HepG2 (cell line): ENCODE data around the gene KIF13A. TPM values are rescaled to one million over a fixed set of nuclear protein-coding genes. Genes with fewer than 3 reads are reported as not detected.
A peak's percentile ranks its signal among the peaks of the same experiment; 100 is the strongest.

Source experiments
- AHR ChIP-seq: IDR thresholded peaks from 2 replicates; pipeline ENCODE4 v1.6.1; 2018; ENCODE audit warnings: missing genetic modification reagents, missing compliant biosample characterization
- BATF2 ChIP-seq: sonication (generic); formaldehyde crosslinking; IDR thresholded peaks from 2 replicates; pipeline ENCODE4 v1.8.0; 2022; ENCODE audit warnings: mild to moderate bottlenecking, missing genetic modification reagents, moderate library complexity
- ELF4 ChIP-seq: sonication (generic); formaldehyde crosslinking; IDR thresholded peaks from 2 replicates; pipeline ENCODE4 v1.5.0; 2020; ENCODE audit warnings: missing genetic modification reagents, mild to moderate bottlenecking, moderate library complexity, borderline replicate concordance
- FOXK2 ChIP-seq: fragments of 450-650 bp; IDR thresholded peaks from 2 replicates; pipeline ENCODE4 v1.6.1; 2016
- HNF1A ChIP-seq, 2 experiments: sonication (generic) in 1 of 2; formaldehyde crosslinking in 1 of 2; IDR thresholded peaks; 2 replicates each; pipeline versions ENCODE4 v1.4.0 to v1.6.1; 2016 to 2020; ENCODE audit warnings: borderline replicate concordance in 1 of 2, low read depth in 1 of 2, mild to moderate bottlenecking in 1 of 2, missing genetic modification reagents in 1 of 2
- HOMEZ ChIP-seq: IDR thresholded peaks from 2 replicates; pipeline ENCODE4 v1.6.1; 2016; ENCODE audit warnings: low read depth
- IKZF5 ChIP-seq: IDR thresholded peaks from 2 replicates; pipeline ENCODE4 v1.6.1; 2018; ENCODE audit warnings: missing genetic modification reagents, mild to moderate bottlenecking, missing compliant biosample characterization
- ISL2 ChIP-seq: sonication (generic); formaldehyde crosslinking; IDR thresholded peaks from 2 replicates; pipeline ENCODE4 v1.5.0; 2020; ENCODE audit warnings: missing genetic modification reagents
- NFIB ChIP-seq: sonication (generic); formaldehyde crosslinking; IDR thresholded peaks from 2 replicates; pipeline ENCODE4 v1.9.0; 2021; ENCODE audit warnings: missing genetic modification reagents, mild to moderate bottlenecking, borderline replicate concordance
- REL ChIP-seq: sonication (generic); formaldehyde crosslinking; conservative IDR thresholded peaks from 2 replicates; pipeline ENCODE4 v1.8.0; 2022; ENCODE audit warnings: mild to moderate bottlenecking, missing genetic modification reagents, moderate library complexity
- RFXANK ChIP-seq: IDR thresholded peaks from 2 replicates; pipeline ENCODE4 v1.6.1; 2016
- ZBTB33 ChIP-seq: sonication (generic); formaldehyde crosslinking; IDR thresholded peaks from 2 replicates; pipeline ENCODE4 v1.4.0; 2020; ENCODE audit warnings: missing genetic modification reagents
- ZNF276 ChIP-seq: sonication (generic); formaldehyde crosslinking; IDR thresholded peaks from 2 replicates; pipeline ENCODE4 v1.4.0; 2020; ENCODE audit warnings: mild to moderate bottlenecking, low read depth, missing genetic modification reagents
- ZNF570 ChIP-seq: sonication (generic); formaldehyde crosslinking; IDR thresholded peaks from 2 replicates; pipeline ENCODE4 v1.4.0; 2020; ENCODE audit warnings: mild to moderate bottlenecking, missing genetic modification reagents, borderline replicate concordance
- ZNF589 ChIP-seq: sonication (generic); formaldehyde crosslinking; conservative IDR thresholded peaks from 2 replicates; pipeline ENCODE4 v1.8.0; 2022; ENCODE audit warnings: mild to moderate bottlenecking, moderate library complexity, missing genetic modification reagents
- ZNF83 ChIP-seq: sonication (generic); formaldehyde crosslinking; IDR thresholded peaks from 2 replicates; pipeline ENCODE4 v1.4.0; 2020; ENCODE audit warnings: missing genetic modification reagents, mild to moderate bottlenecking, borderline replicate concordance
- polyA plus RNA-seq, 8 experiments: library from polyadenylated mRNA; depleted of rRNA in 3 of 8; stranded (reverse) in 7 of 8; unstranded in 1 of 8; fragments of >200 nt; fragmentation: Illumina TruSeq in 4 of 8; extraction: Trizol in 4 of 8; gene quantifications; 2 replicates each; pipeline versions ENCODE4 v1.2.1 to v1.2.3, GENCODE V29; 2011 to 2016; ENCODE audit warnings: low read depth in 4 of 8, missing spikeins in 1 of 8, mixed read lengths in 1 of 8; ENCODE audit not compliant: insufficient read depth in 1 of 8
- total RNA-seq, 5 experiments: library from RNA; depleted of rRNA; stranded (reverse); fragments of >200 nt; fragmentation: Illumina TruSeq; extraction: Trizol; gene quantifications; 2 replicates each; pipeline ENCODE4 v1.2.3, GENCODE V29; 2016; ENCODE audit warnings: low read depth in 1 of 5

KIF13A gene
- total and polyA plus RNA-seq, 2 of the 13 experiments (the other 11 are each of a cell fraction or from before 2014, with no cell fraction given), result 21.1 to 37.2 TPM

GRCh38 chr6:17725083-17725482, 262.4 kb downstream of the KIF13A start (continued):
- TF ChIP-seq HNF1A (IDR thresholded peaks at IDR 0.05; ENCODE audit: low read depth) (no peak), HNF1A (CRISPR knock-in tag; IDR thresholded peaks at IDR 0.05; ENCODE audit: borderline replicate concordance) (no peak), ZNF83 (CRISPR knock-in tag) (no peak), ZNF589 (CRISPR knock-in tag) (no peak), NFIB (CRISPR knock-in tag) (no peak), REL (CRISPR knock-in tag) (no peak), ELF4 (CRISPR knock-in tag) (no peak), HOMEZ (CRISPR knock-in tag) (peak; percentile 81), ZNF276 (no peak), ZNF570 (CRISPR knock-in tag) (no peak), ISL2 (CRISPR knock-in tag) (0 out of 2 replicates have a peak, but pooled peaks have one; percentile 62), AHR (CRISPR knock-in tag) (no peak), BATF2 (CRISPR knock-in tag) (no peak), RFXANK (CRISPR knock-in tag) (peak; percentile 23; the same call in 1 of the 2 replicates), IKZF5 (peak; percentile 61), FOXK2 (no peak), ZBTB33 (CRISPR knock-in tag) (no peak)
